Gastrocnemius medialis (tissue), 4 donors: ENCODE data around the gene UGT1A10.

Experiments
- CTCF ChIP-seq, 5 experiments: fragments of 450-650 bp in 3 of 5; fragments of 200-600 bp in 2 of 5; sonication (generic) in 2 of 5; IDR thresholded peaks in 4 of 5; conservative IDR thresholded peaks in 1 of 5; 1 replicate in 4 of 5; 2 replicates in 1 of 5; pipeline ENCODE4 v1.5.1; 2016 to 2019; ENCODE audit warnings: antibody characterized with exemption in 5 of 5, mild to moderate bottlenecking in 3 of 5, moderate library complexity in 3 of 5
- POLR2A ChIP-seq, 2 donors: fragments of 450-650 bp; IDR thresholded peaks; one replicate each; pipeline ENCODE4 v1.6.1; 2017; ENCODE audit warnings: antibody characterized with exemption in 2 of 2, mild to moderate bottlenecking in 2 of 2, moderate library complexity in 2 of 2

- no peak for TF ChIP-seq CTCF (IDR thresholded peaks at IDR 0.05 in 4 of 5, conservative IDR thresholded peaks at IDR 0.05 in 1 of 5)
- TF ChIP-seq POLR2A (IDR thresholded peaks at IDR 0.05): no peak
These were observed 39.8 kb downstream of the UGT1A10 start for GRCh38 chr2:233676046-233676445.
